Panc1 (cell line): Measurements from ENCODE around the gene SPHKAP. TPM values are rescaled to one million over a fixed set of nuclear protein-coding genes. Genes with fewer than 3 reads are reported as not detected.

Source experiments
- ATAC-seq: fragments of 200-7000 bp; cut with Tn5 transposase; 2 replicates; pipeline ENCODE4 v1.9.1; 2020; ENCODE audit warnings: mild to moderate bottlenecking, moderate library complexity
- BruUV-seq: library from RNA; stranded (reverse); fragments of 400-500 nt; replicated peaks from 2 replicates; lab custom pipeline; 2021; lab: Mats Ljungman, UMichigan
- CTCF ChIA-PET: fragments of 300-600 bp; sonication (Branson Sonifier 250); formaldehyde crosslinking; loops from one replicate; lab custom pipeline; 2022; ENCODE audit warnings: antibody characterized with exemption; lab: Charles Lee
- POLR2A ChIA-PET: fragments of 300-600 bp; sonication (Branson Sonifier 250); formaldehyde crosslinking; loops from one replicate; lab custom pipeline; 2022; ENCODE audit warnings: antibody characterized with exemption; lab: Charles Lee
- DNase-seq: peaks from one replicate; pipeline ENCODE4 v3.0.0-alpha.2; 2010; ENCODE audit warnings: low read depth, low spot score
- H3K27ac ChIP-seq: 2 replicates; pipeline ENCODE4 v1.5.1; 2011; ENCODE audit warnings: mild to moderate bottlenecking, low read length, inconsistent platforms
- H3K27me3 ChIP-seq: fragments of 200-500 bp; sonication (Bioruptor generic); 2 replicates; pipeline ENCODE4 v1.6.0; 2014; ENCODE audit warnings: low read length, inconsistent platforms; ENCODE audit not compliant: control insufficient read depth, insufficient read depth
- H3K36me3 ChIP-seq: fragments of 200-500 bp; sonication (Bioruptor generic); 2 replicates; pipeline ENCODE4 v1.5.1; 2014; ENCODE audit warnings: inconsistent platforms, mild to moderate bottlenecking, low read length, moderate library complexity; ENCODE audit not compliant: control insufficient read depth, insufficient read depth
- H3K4me1 ChIP-seq: 2 replicates; pipeline ENCODE4 v1.5.1; 2011; ENCODE audit warnings: inconsistent platforms, mild to moderate bottlenecking, low read length, moderate library complexity; ENCODE audit not compliant: control insufficient read depth, insufficient read depth
- H3K4me3 ChIP-seq, 2 experiments: 2 replicates each; pipeline ENCODE4 v1.5.1; 2011 to 2012; ENCODE audit warnings: low read depth in 2 of 2, low read length in 2 of 2, mild to moderate bottlenecking in 2 of 2, inconsistent platforms in 1 of 2, moderate library complexity in 1 of 2
- H3K9me3 ChIP-seq: fragments of 200-500 bp; sonication (Bioruptor generic); 2 replicates; pipeline ENCODE4 v1.5.1; 2014; ENCODE audit warnings: low read depth, mild to moderate bottlenecking, inconsistent platforms, low read length, moderate library complexity; ENCODE audit not compliant: control insufficient read depth, insufficient read depth
- POLR2AphosphoS5 ChIP-seq: IDR thresholded peaks from 2 replicates; pipeline ENCODE4 v1.6.1; 2012; ENCODE audit warnings: mild to moderate bottlenecking, low read depth, low read length, moderate library complexity
- SIN3A ChIP-seq: IDR thresholded peaks from 2 replicates; pipeline ENCODE4 v1.6.1; 2012; ENCODE audit warnings: low read depth, mild to moderate bottlenecking, low read length, moderate library complexity, borderline replicate concordance; ENCODE audit not compliant: insufficient read depth
- TCF7L2 ChIP-seq: IDR thresholded peaks from 2 replicates; pipeline ENCODE4 v1.6.1; 2011; ENCODE audit warnings: mild to moderate bottlenecking, low read depth, low read length, inconsistent platforms
- in situ Hi-C: cut with HindIII; loops from 2 replicates; pipeline ENCODE4 v1.10.0; 2016; ENCODE audit warnings: low sequenced_read_pairs, low pct_unique_long_range_greater_than_20kb
- intact Hi-C: fragments of 100-400 bp; cut with micrococcal nuclease; formaldehyde crosslinking; loops from one replicate; pipeline ENCODE4 v1.10.0; 2022; ENCODE audit not compliant: unreplicated experiment
- total RNA-seq: library from RNA; stranded (reverse); gene quantifications from one replicate; pipeline ENCODE4 v1.2.1, GENCODE V29; 2021; ENCODE audit not compliant: unreplicated experiment
- TF ChIP-seq, protein P1 (sequence below): fragments of 450-650 bp; IDR thresholded peaks from 2 replicates; pipeline ENCODE4 v1.5.1; 2017; ENCODE audit warnings: mild to moderate bottlenecking
- TF ChIP-seq, protein P2 (sequence below), 2 experiments: IDR thresholded peaks; 2 replicates each; pipeline ENCODE4 v1.6.1; 2011 to 2012; ENCODE audit warnings: low read depth in 2 of 2, control low read depth in 1 of 2, low read length in 1 of 2, mild to moderate bottlenecking in 1 of 2, moderate library complexity in 1 of 2; ENCODE audit not compliant: insufficient read depth in 1 of 2

SPHKAP gene
- total RNA-seq, 1 experiment from 2014 or later: not detected

DNA sequence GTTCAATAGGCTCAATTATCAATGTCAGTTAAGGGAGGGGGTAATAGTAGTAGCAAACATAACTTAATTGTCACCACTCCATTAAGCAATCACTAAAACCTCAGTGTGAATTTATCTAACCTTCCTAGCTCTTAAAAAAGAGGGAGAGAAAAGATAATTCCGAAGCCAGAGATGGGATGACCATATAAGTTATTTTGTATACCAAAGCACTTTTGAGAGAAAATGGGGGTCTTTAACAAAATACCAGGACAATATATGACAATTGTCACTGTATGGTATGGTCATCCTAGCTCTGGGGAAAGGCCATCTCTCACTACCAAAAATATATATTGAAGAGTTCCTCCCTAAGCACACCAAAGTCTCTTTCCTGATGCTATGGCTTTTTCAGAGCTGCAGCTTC, 55.1 kb downstream of the SPHKAP start:
- BruUV-seq: no TSS peak
- Histone ChIP-seq H3K27me3 (no peaks in the 10 kb centered on the region), H3K4me1 (no peaks in the 10 kb centered on the region), H3K27ac (no peak overlapping the region), H3K4me3 (no peak overlapping the region), H3K9me3 (no peaks in the 10 kb centered on the region), H3K36me3 (no peaks in the 10 kb centered on the region)
- intact Hi-C loops (no loop called here), in situ Hi-C loops (no loop called here)
- no peak for ATAC-seq
- TF ChIP-seq, protein P1, sequence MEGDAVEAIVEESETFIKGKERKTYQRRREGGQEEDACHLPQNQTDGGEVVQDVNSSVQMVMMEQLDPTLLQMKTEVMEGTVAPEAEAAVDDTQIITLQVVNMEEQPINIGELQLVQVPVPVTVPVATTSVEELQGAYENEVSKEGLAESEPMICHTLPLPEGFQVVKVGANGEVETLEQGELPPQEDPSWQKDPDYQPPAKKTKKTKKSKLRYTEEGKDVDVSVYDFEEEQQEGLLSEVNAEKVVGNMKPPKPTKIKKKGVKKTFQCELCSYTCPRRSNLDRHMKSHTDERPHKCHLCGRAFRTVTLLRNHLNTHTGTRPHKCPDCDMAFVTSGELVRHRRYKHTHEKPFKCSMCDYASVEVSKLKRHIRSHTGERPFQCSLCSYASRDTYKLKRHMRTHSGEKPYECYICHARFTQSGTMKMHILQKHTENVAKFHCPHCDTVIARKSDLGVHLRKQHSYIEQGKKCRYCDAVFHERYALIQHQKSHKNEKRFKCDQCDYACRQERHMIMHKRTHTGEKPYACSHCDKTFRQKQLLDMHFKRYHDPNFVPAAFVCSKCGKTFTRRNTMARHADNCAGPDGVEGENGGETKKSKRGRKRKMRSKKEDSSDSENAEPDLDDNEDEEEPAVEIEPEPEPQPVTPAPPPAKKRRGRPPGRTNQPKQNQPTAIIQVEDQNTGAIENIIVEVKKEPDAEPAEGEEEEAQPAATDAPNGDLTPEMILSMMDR: no peak
- TF ChIP-seq TCF7L2 (no peak), SIN3A (no peak), POLR2AphosphoS5 (no peak)
- TF ChIP-seq, protein P2, sequence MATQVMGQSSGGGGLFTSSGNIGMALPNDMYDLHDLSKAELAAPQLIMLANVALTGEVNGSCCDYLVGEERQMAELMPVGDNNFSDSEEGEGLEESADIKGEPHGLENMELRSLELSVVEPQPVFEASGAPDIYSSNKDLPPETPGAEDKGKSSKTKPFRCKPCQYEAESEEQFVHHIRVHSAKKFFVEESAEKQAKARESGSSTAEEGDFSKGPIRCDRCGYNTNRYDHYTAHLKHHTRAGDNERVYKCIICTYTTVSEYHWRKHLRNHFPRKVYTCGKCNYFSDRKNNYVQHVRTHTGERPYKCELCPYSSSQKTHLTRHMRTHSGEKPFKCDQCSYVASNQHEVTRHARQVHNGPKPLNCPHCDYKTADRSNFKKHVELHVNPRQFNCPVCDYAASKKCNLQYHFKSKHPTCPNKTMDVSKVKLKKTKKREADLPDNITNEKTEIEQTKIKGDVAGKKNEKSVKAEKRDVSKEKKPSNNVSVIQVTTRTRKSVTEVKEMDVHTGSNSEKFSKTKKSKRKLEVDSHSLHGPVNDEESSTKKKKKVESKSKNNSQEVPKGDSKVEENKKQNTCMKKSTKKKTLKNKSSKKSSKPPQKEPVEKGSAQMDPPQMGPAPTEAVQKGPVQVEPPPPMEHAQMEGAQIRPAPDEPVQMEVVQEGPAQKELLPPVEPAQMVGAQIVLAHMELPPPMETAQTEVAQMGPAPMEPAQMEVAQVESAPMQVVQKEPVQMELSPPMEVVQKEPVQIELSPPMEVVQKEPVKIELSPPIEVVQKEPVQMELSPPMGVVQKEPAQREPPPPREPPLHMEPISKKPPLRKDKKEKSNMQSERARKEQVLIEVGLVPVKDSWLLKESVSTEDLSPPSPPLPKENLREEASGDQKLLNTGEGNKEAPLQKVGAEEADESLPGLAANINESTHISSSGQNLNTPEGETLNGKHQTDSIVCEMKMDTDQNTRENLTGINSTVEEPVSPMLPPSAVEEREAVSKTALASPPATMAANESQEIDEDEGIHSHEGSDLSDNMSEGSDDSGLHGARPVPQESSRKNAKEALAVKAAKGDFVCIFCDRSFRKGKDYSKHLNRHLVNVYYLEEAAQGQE (IDR thresholded peaks at IDR 0.05; ENCODE audit: insufficient read depth in 1 of 2, low read depth in 2 of 2, low read length in 1 of 2): no peak
- ChIA-PET CTCF (no interaction called here), POLR2A (no interaction called here)
- no peak for DNase-seq

DNA sequence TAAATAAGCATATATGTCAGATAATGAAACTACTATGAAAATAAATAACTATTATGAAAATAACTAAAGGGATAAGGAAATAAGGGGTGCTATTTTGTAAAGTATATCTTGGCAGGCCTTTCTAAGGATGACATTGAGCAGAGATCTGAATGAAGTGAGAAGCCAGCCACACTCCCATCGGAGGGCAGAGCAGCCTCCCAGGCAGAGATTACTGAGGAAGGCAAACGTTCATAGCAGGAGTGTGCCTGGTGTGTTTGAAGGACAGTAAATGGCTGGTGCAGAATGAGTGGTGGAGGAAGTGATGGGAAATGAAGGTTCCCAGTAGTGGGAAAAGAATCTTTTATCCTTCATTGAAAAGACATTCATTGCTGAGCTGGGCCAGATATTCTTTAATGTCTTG, 62.5 kb downstream of the SPHKAP start:
- Histone ChIP-seq H3K27me3 (no peaks in the 10 kb centered on the region), H3K9me3 (no peaks in the 10 kb centered on the region), H3K4me1 (no peaks in the 10 kb centered on the region), H3K27ac (no peak overlapping the region), H3K36me3 (no peaks in the 10 kb centered on the region), H3K4me3 (no peak overlapping the region)
- intact Hi-C loops (no loop called here), in situ Hi-C loops (no loop called here)
- ATAC-seq: no peak
- no TSS peak for BruUV-seq
- POLR2A ChIA-PET: no interaction called here
- no peak for DNase-seq
- TF ChIP-seq, protein P2 (IDR thresholded peaks at IDR 0.05; ENCODE audit: insufficient read depth in 1 of 2, low read depth in 2 of 2, low read length in 1 of 2): no peak
- TF ChIP-seq, protein P1: no peak
- CTCF ChIA-PET: no interaction called here
